Stimulated activated CD4-positive, alpha-beta T cell treated with anti-CD3 and anti-CD28 coated beads, Interleukin-1b, Interleukin-23, amount 100 ng/mL, for 4 hours (primary cell): ENCODE data around the gene MGAT4B.
"Not testable (repeated sequence)": the region's sequence is repeated elsewhere in the genome, so short reads cannot be mapped to it uniquely, and the experiment has no call there.

Source experiments
- DNase-seq, 2 donors: peaks; one replicate each; pipeline ENCODE4 v3.0.0-alpha.2; 2020; ENCODE audit warnings: low read depth in 2 of 2

The MGAT4B gene

DNA sequence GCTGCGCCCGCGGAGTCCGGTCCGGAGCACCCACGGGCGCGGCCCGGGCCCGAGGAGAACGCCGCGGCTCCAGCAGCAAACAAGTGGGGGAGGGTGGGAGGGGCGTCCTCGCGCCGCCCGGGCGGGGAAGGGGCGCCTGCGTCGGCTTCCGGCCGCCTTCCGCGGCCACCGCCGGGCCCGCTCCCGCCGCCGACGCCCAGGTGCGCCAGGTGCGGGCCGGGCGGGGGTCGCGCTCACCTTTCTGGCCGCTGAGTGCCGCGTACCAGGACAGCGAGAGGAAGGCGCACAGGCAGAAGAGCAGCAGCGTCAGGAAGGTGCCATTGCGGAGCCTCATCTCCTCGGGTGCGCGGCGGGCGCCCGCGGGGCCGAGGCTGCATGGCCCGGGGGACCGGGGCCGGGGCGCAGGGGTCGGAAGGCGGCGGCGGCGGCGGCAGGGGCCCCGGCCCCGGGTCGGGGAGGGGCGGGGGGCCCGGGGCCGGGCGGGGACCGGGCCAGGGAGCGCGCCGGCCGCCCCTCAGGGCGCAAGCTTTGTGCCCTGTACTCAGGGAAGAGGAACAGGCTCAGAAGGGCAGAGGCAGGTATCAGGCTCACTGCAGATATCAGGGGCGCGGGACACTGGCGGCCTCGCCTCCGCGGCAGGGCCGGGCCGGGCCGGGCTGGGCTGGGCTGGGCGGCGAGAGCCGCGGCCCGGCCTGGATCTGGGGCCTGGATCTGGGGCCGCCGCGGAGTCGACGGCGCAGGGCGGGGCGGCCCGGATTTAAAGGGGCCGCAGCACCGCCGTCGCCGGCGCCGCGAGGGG is at the start of gene MGAT4B:
Gene MGAT4B (minus strand): TSS at position 617 of the 799 bp plus-strand sequence. CDS start 283 bp downstream, at position 334.
- peak in 1 of 2 donors; percentile 62 for DNase-seq

DNA sequence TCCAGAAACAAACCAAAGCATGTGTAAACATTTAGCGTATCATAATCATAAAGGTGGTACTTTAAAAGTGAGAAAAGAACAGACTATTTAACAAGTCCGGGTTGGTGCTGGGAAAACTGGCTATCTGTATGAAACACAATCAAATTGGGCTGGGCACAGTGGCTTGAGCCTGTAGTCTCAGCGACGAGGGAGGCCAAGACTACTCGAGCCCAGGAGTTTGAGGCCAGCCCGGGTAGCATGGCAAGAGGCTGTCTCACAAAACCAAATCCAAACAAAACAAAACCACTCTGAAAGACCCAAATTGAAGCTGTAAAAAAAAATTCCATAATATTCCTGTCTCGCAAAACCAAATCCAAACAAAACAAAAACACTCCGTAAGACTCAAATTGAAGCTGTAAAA is 47.7 kb upstream of the MGAT4B start:
- DNase-seq = no peak

- DNase-seq = no peak
Measured at GRCh38 chr5:179852993-179853547, 46.4 kb upstream of the MGAT4B start.

DNA sequence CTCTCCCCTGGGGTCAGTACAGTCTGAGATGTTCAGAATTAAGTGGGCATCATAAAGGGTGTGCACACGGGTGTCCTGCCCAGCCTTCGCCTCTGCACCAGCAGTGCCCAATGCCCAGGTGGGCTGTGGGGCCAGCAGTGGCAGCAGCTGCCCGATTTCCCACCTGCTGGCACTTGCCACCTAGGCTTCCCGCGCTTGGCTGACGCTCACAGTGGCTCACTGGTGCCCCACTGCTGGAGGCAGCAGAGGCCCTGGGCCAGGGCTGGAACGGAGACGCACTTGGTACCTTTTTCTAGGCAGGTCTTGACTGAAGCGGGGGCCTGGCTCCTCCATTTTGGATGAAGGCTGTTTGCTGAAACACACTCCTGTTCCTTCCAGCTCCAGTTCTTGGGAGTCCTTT is 35.0 kb upstream of the MGAT4B start:
- no peak for DNase-seq

DNA sequence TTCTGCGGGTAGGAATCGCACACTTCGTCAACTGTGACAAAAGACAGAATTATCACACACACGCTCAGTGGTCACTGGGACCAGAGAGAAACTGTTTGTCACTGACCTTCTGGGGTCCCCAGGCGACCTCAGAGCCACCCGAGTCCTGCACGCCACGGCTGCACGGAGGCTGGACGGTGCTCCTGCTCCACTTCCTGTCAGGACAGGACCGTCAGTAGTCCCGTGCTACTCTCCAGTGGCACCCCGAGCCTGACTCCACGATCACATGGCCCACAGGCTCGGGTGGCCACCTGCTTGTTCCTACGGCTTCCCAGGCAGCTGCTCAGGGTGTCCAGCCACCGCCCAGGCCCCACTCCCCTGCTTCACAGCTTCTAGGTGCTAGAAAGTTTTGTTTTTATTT is 34.1 kb upstream of the MGAT4B start:
- DNase-seq = no peak

DNA sequence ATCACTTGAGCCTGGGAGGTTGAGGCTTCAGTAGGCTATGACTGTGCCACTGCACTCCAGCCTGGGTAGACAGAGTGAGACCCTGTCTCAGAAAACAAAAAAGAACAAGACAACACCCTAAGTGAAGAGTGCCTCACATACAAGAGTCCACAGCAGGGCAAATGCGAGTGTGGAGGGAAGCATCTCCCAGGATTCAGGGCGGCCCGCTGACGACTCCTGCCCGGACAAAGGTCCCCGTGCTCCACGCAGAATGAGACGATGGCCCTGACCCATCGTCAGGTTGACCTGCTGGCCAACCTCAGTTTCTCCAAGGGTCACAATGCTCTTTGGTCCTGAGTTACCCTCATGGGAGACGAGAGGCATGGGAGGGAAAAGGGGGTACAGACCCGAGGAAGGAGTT is 33.7 kb upstream of the MGAT4B start:
- no peak for DNase-seq

DNA sequence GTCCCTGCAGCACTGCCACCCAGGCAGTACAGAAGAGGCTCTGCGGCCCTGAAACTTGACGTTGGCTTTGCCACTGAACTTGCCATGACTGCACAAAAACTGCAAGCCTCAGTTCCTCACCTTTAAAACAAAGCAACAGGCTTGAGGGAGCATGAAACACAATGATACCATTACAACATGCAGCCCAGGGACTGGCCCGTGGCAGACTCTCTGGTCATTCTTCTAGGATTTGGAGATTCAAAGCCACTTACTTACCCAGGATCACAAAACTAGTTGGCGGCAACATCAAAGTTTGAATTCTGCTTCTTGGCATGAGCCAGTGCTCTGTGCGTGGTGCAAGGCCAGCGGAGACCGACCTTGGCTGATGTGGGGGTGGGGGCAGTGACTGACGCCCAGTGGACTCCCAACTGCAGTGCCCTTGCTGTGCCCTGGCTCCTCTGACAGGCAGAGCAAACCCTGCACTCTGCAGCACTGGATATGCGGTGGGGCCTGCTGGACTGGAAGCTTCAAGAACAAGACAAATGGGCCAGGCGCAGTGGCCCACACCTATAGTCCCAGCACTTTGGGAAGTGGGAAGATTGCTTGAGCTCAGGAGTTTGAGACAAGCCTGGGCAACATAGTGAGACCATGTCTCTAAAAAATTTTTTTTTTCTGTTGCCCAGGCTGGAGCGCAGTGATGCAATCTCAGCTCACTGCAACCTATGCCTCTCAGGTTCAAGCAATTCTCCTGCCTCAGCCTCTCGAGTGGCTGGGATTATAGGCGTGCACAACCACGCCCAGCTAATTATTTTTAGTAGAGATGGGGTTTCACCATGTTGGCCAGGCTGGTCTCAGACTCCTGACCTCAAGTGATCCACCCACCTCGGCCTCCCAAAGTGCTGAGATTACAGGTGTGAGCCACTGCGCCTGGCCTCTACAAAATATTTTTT is 32.9 kb upstream of the MGAT4B start:
- no peak for DNase-seq

DNA sequence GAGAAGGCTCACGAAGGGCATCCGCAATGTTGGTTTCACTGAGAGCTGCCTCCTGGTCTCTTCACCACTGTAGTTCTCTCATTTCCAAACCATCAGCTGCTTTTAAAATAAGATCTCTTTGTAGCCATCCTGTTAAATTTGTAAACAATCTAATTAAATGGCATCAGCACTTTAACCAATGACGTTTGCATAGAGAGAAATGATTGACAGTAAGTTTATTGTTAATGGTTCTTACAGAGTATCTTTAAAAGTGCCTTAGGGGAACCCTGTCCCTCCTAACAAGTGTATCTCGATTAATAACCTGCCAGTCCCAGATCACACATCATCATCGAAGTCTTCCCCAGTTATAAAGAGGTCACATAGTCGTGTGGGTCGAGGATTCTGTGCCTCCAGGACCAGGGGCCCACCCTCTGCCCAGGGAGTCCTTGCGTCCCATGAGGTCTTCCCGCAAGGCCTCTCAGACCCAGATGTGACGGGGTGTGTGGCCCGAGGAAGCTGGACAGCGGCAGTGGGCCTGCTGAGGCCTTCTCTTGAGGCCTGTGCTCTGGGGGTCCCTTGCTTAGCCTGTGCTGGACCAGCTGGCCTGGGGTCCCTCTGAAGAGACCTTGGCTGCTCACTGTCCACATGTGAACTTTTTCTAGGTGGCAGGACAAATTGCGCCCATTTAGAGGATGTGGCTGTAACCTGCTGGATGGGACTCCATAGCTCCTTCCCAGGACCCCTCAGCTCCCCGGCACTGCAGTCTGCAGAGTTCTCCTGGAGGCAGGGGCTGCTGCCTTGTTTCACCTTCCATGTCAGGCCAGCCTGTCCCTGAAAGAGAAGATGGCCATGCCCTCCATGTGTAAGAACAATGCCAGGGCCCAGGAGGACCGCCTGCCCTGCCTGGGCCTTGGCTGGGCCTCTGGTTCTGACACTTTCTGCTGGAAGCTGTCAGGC is 30.7 kb upstream of the MGAT4B start:
- DNase-seq = no peak

GRCh38 chr5:179836225-179837019 is 29.8 kb upstream of the MGAT4B start:
- DNase-seq = peak in 1 of 2 donors; percentile 45

DNA sequence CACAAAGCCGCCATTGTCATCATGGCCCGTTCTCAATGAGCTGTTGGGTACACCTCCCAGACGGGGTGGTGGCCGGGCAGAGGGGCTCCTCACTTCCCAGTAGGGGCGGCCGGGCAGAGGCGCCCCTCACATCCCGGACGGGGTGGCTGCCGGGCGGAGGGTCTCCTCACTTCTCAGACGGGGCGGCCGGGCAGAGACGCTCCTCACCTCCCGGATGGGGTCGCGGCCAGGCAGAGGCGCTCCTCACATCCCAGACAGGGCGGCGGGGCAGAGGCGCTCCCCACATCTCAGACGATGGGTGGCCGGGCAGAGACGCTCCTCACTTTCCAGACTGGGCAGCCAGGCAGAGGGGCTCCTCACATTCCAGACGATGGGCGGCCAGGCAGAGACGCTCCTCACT is 28.2 kb upstream of the MGAT4B start:
- DNase-seq = not testable (repeated sequence)

GRCh38 chr5:179834120-179834519 is 27.5 kb upstream of the MGAT4B start:
- DNase-seq = no peak

- no peak for DNase-seq
Measured at GRCh38 chr5:179833709-179834070, 27.0 kb upstream of the MGAT4B start.

- no peak for DNase-seq
Measured at GRCh38 chr5:179833056-179833708, 26.5 kb upstream of the MGAT4B start.

DNA sequence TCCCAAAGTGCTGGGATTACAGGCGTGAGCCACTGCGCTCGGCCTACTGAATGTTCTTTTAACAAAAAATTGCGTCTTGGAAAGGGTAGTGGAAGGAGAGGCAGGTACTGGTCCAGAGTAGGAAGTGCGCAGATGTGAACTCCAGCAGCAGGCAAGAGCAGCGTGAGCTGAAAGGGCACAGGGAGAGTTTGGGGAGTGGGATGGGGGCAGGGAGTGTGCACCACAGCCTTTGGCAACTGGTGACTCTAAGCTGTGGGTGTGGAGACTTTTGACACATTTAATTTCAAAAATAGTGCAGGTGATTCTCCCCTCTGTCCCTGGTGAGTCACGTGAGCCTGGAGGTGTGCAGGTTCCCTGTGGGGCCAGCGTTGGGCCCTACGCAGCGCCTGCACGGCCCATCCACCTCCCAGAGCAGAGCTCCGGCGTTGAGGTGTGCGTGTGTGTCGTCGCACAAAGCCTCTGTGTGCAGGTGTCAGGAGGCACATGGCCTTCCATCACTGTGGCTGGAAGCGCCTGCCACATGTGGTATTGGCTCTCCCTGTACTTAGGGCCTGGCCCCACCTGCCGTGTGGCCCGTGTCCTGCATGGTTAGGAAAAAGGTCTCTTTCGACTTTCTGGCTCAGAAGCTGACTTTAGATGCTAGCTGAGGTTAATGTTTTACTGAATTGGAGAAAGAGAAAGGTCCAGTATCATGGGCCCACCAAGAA is 25.5 kb upstream of the MGAT4B start:
- no peak for DNase-seq

DNA sequence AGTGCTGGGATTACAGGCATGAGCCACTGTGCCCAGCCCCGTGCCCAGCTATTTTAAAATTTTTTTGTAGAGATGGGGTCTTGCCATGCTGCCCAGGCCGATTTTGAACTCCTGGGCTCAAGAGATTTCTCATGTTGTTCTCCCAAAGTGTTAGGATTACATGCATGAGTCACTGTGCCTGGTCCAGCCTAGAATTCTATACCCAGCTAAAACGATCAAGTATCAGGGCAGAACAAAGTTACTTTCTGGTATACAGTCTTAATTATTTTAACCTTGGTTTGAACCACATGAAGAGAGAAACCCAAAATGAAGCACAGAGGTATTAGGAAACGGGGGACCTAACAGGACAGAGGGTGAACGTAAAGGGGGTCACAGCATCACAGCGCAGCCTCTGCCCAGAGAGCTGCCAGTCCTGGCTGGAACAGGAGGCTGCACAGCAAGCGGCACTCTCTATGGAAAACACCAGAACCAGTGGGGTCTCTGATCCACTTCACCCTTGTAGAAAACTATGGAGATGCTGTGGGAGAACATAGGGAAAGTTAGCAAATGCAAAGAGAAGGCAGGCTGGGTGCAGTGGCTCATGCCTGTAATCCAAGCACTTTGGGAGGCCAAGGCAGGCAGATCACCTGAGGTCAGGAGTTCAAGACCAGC is 24.3 kb upstream of the MGAT4B start:
- no peak for DNase-seq

- no peak for DNase-seq
Measured at GRCh38 chr5:179829732-179830435, 23.2 kb upstream of the MGAT4B start.

GRCh38 chr5:179828756-179829421 is 22.2 kb upstream of the MGAT4B start:
- no peak for DNase-seq

- peak in 1 of 2 donors; percentile 49 for DNase-seq
Measured at GRCh38 chr5:179827680-179828079, 21.0 kb upstream of the MGAT4B start.
